NT2/D1 (cell line): Measurements from ENCODE around the gene ITSN1.

ENCODE experiments used
- SUZ12 ChIP-seq: IDR thresholded peaks from 2 replicates; pipeline ENCODE4 v1.6.1; 2011; ENCODE audit not compliant: insufficient read length, insufficient read depth; ENCODE audit errors: extremely low read depth
- ZNF274 ChIP-seq: IDR thresholded peaks from 2 replicates; pipeline ENCODE4 v1.6.1; 2011; ENCODE audit warnings: mild to moderate bottlenecking, low read depth, low read length

DNA sequence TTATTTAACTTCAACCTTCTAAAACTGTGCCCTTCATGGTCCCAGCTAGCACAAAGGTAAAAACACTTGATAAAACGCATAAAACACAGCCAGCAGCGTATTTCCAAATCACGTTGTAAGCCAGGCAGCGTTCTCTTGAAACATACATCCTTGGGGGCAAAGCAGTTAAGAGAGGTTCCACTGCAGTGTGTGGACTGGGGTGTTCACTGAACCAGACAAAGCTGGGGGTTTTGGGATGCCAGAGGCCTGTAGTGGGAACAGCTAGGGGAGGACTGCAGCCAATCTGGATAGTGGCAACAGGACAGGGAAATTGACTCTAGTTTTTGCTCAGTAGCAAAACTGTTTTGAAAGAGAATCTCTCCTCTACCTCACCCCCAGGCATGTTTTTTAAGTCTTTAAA is 294.8 kb downstream of the ITSN1 start:
- TF ChIP-seq SUZ12 (no peak), ZNF274 (no peak)
